Measurements from ENCODE around the gene ELAVL3.

ELAVL3 gene

DNA sequence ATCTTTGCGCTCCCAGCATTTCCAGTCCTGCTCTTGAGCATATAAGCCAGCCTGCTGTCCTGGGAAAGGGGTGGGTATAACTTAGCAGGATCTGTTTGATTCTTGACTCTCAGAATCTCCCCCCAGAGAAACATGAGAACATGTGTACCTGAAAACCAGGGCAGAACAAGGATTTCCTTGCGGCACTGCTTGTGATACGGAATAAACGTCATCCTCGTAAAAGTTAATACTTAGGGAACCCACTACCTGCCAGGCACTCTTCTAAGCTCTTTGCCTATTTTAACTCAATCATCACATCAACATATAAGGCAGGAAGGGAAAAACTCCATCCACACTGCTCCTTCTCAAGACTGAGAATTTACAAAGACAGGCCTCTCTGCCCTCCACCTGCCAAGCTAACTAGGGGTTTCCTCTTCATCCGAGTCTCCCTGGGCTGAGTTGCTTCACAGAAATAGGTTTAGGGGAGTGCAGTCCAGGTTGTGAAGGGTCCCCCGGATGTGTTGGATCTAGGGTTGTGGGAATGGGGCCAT, 23.7 kb upstream of the ELAVL3 start:
- TF ChIP-seq, protein P1, sequence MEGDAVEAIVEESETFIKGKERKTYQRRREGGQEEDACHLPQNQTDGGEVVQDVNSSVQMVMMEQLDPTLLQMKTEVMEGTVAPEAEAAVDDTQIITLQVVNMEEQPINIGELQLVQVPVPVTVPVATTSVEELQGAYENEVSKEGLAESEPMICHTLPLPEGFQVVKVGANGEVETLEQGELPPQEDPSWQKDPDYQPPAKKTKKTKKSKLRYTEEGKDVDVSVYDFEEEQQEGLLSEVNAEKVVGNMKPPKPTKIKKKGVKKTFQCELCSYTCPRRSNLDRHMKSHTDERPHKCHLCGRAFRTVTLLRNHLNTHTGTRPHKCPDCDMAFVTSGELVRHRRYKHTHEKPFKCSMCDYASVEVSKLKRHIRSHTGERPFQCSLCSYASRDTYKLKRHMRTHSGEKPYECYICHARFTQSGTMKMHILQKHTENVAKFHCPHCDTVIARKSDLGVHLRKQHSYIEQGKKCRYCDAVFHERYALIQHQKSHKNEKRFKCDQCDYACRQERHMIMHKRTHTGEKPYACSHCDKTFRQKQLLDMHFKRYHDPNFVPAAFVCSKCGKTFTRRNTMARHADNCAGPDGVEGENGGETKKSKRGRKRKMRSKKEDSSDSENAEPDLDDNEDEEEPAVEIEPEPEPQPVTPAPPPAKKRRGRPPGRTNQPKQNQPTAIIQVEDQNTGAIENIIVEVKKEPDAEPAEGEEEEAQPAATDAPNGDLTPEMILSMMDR (IDR thresholded peaks at IDR 0.05; ENCODE audit: borderline replicate concordance, control extremely low read depth, extremely low read depth, insufficient read depth, missing control alignments) = no peak
- DNase-seq (ENCODE audit: low spot score) = no peak
- in situ Hi-C loops (cut with MboI; ENCODE audit: low sequenced_read_pairs, unreplicated experiment) = no loop called here

GRCh38 chr19:11499890-11500420, 19.1 kb upstream of the ELAVL3 start:
- in situ Hi-C loops (cut with MboI; ENCODE audit: low sequenced_read_pairs, unreplicated experiment) = no loop called here
- DNase-seq (ENCODE audit: low spot score) = no peak

GRCh38 chr19:11499220-11499726, 18.4 kb upstream of the ELAVL3 start:
- no peak for DNase-seq (ENCODE audit: low spot score)
- TF ChIP-seq, protein P1 (IDR thresholded peaks at IDR 0.05; ENCODE audit: borderline replicate concordance, control extremely low read depth, extremely low read depth, insufficient read depth, missing control alignments) = no peak
- in situ Hi-C loops (cut with MboI; ENCODE audit: low sequenced_read_pairs, unreplicated experiment) = no loop called here

More at GRCh38 chr19:11499890-11500420, 19.1 kb upstream of the ELAVL3 start:
- TF ChIP-seq, protein P1 (IDR thresholded peaks at IDR 0.05; ENCODE audit: borderline replicate concordance, control extremely low read depth, extremely low read depth, insufficient read depth, missing control alignments) = no peak

DNA sequence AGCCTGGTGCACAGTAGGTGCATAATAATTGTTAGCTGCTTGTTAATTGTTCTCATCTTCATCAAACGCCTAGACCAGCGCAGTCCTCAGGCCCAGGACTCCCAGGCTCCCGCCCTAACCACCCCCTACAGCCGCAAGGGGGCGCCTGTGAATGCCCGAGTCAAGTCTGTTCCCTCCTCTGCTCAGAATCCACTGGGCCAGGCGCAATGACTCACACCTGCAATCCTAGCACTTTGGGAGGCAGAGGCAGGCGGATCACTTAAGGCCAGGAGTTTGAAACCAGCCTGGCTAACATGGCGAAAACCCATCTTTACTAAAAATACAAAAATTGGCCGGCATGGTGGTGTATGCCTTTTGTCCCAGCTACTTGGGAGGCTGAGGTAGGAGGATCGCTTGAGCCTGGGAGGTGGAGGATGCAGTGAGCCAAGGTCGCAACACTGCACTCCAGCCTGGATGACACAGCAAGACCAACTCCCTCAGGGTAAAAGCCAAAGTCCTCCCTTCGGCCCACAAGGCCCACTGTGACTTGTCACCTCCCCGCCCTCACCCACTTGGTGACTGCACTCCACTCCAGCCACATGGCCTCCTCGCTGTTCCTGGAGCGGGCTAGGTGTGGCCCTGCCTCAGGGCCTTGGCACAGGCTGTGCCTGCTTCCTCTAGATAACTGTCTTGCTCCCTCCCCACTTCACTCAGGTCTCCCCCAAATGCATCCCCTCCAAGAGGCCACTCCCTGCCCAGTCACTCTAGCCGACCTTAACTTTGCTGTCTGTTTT, 15.7 kb upstream of the ELAVL3 start:
- DNase-seq (ENCODE audit: low spot score) = peak; percentile 82
- in situ Hi-C loops (cut with MboI; ENCODE audit: low sequenced_read_pairs, unreplicated experiment) = no loop called here
- TF ChIP-seq, protein P1 (IDR thresholded peaks at IDR 0.05; ENCODE audit: borderline replicate concordance, control extremely low read depth, extremely low read depth, insufficient read depth, missing control alignments) = peak; percentile 63

DNA sequence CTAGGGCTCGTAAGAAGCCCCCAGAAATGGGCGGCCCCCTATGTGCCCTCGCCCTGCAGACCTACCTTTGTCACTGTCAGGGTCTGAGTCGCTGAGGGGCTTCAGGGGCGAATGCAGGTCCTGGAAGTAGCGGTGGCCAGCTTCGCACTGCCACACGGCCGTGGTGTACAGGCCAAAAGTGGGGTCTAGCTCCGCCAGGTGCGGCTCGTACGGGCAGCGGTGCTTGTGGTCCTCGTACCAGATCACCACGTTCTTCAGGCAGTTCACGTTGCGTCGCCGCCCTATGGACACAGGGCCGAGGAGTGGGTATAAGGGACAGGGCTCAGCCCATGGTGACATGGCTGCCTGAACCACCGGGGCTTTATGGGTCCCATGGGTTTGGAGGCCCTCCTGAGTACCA, 15.0 kb upstream of the ELAVL3 start:
- TF ChIP-seq, protein P1 (IDR thresholded peaks at IDR 0.05; ENCODE audit: borderline replicate concordance, control extremely low read depth, extremely low read depth, insufficient read depth, missing control alignments) = no peak
- in situ Hi-C loops (cut with MboI; ENCODE audit: low sequenced_read_pairs, unreplicated experiment) = no loop called here
- DNase-seq (ENCODE audit: low spot score) = no peak

- TF ChIP-seq, protein P1 (IDR thresholded peaks at IDR 0.05; ENCODE audit: borderline replicate concordance, control extremely low read depth, extremely low read depth, insufficient read depth, missing control alignments) = no peak
- DNase-seq (ENCODE audit: low spot score) = no peak
- in situ Hi-C loops (cut with MboI; ENCODE audit: low sequenced_read_pairs, unreplicated experiment) = no loop called here
These were observed 14.6 kb upstream of the ELAVL3 start for GRCh38 chr19:11495481-11495880.

Measured in GM13976 (cell line).